Brain microvascular endothelial cell (primary cell): ENCODE measurements around the gene GAA.

ENCODE experiments used
- DNase-seq: peaks from one replicate; pipeline ENCODE4 v3.0.0-alpha.2; 2020
- H3K27ac ChIP-seq: fragments of 250-450 bp; sonication (Bioruptor Pico); 2 replicates; pipeline ENCODE4 v1.5.1; 2020; ENCODE audit warnings: mild to moderate bottlenecking, moderate library complexity
- H3K27me3 ChIP-seq: fragments of 250-450 bp; sonication (Bioruptor Pico); replicated peaks from 2 replicates; pipeline ENCODE4 v1.5.1; 2020; ENCODE audit warnings: mild to moderate bottlenecking
- H3K36me3 ChIP-seq: fragments of 250-450 bp; sonication (Bioruptor Pico); replicated peaks from 2 replicates; pipeline ENCODE4 v1.5.1; 2020; ENCODE audit warnings: mild to moderate bottlenecking
- H3K4me3 ChIP-seq: 2 replicates; pipeline ENCODE4 v1.5.1; 2011; ENCODE audit warnings: low read depth, mild to moderate bottlenecking, control low read depth, low read length, moderate library complexity
- CTCF ChIP-seq: IDR thresholded peaks from 2 replicates; pipeline ENCODE4 v1.5.1; 2011; ENCODE audit warnings: low read depth, mild to moderate bottlenecking, moderate library complexity, low read length, control low read depth, inconsistent platforms; ENCODE audit errors: missing control alignments
- in situ Hi-C: cut with HindIII; loops from 2 replicates; pipeline ENCODE4 v1.10.0; 2017; ENCODE audit warnings: low sequenced_read_pairs, low pct_ligation_motif_present

The GAA gene

GRCh38 chr17:80099291-80100034 lies 1.9 kb upstream of the GAA start:
- in situ Hi-C loops = no loop called here
- no peak for TF ChIP-seq CTCF
- Histone ChIP-seq H3K27me3 (no peaks in the 10 kb centered on the region), H3K4me3 (no peak overlapping the region), H3K27ac (no peak overlapping the region), H3K36me3 (no peaks in the 10 kb centered on the region)
- no peak for DNase-seq

- TF ChIP-seq CTCF = no peak
- no peaks in the 10 kb centered on the region for H3K27me3 ChIP-seq
- H3K36me3 ChIP-seq = no peaks in the 10 kb centered on the region
- no peak for DNase-seq
- no peak overlapping the region for H3K4me3 ChIP-seq
- H3K27ac ChIP-seq = no peak overlapping the region
- in situ Hi-C loops = no loop called here
Measured at GRCh38 chr17:80100035-80100323, 1.4 kb upstream of the GAA start.

GRCh38 chr17:80101946-80102663 lies 724 bp downstream of the GAA start:
- DNase-seq = peak; percentile 16
- in situ Hi-C loops = no loop called here
- no peak for TF ChIP-seq CTCF
- H3K27me3 ChIP-seq = no peaks in the 10 kb centered on the region
- peak overlapping the region; percentile 88 for H3K4me3 ChIP-seq
- H3K36me3 ChIP-seq = no peaks in the 10 kb centered on the region
- no peak overlapping the region for H3K27ac ChIP-seq

GRCh38 chr17:80102664-80103448 lies 1.5 kb downstream of the GAA start:
- no peak overlapping the region for H3K27ac ChIP-seq
- no peak for TF ChIP-seq CTCF
- no peak for DNase-seq
- in situ Hi-C loops = no loop called here
- no peak overlapping the region for H3K4me3 ChIP-seq
- no peaks in the 10 kb centered on the region for H3K36me3 ChIP-seq
- no peaks in the 10 kb centered on the region for H3K27me3 ChIP-seq

GRCh38 chr17:80103449-80104085 lies 2.2 kb downstream of the GAA start:
- Histone ChIP-seq H3K4me3 (no peak overlapping the region), H3K27me3 (no peaks in the 10 kb centered on the region), H3K27ac (no peak overlapping the region), H3K36me3 (no peaks in the 10 kb centered on the region)
- no peak for DNase-seq
- TF ChIP-seq CTCF = no peak
- in situ Hi-C loops = no loop called here
